Activated CD8-positive, alpha-beta memory T cell treated with anti-CD3 and anti-CD28 coated beads for 36 hours (primary cell): ENCODE measurements around the gene ZNF70. TPM values are rescaled to one million over a fixed set of nuclear protein-coding genes. Genes with fewer than 3 reads are reported as not detected.

Source experiments
- CTCF ChIA-PET: fragments of 350-600 bp; sonication (Branson Sonifier 250); formaldehyde crosslinking; loops from one replicate; lab custom pipeline; 2021; ENCODE audit warnings: antibody characterized with exemption; lab: Charles Lee
- POLR2A ChIA-PET: fragments of 350-600 bp; sonication (Branson Sonifier 250); formaldehyde crosslinking; loops from one replicate; lab custom pipeline; 2021; ENCODE audit warnings: antibody characterized with exemption; lab: Charles Lee
- total RNA-seq, 2 experiments: library from RNA; stranded (reverse); gene quantifications; one replicate each; pipeline ENCODE4 v1.2.3, GENCODE V29; 2021

The ZNF70 gene
- total RNA-seq, 2 experiments from 2014 or later: 3.4 to 3.5 TPM

DNA sequence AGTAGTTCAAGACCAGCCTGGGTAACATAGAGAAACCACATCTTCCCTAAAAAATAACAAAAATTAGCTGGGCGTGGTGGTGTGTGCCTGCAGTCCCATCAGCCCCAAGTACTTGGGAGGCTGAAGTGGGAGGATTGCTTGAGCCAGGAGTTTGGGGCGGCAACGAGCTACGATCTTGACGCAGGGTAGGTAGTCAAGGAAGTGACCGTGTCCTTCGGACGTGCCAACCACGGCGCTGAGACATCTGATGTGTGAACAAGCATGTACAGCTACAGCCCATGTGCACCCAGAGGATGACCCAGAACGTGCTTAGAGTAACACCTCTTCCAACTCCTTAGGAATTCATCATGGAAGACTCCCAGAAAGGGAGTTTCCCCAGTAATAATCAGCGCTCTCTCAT lies 38.7 kb downstream of the ZNF70 start:
- ChIA-PET CTCF (interaction anchor here (1.2 kb wide), 1 partner anchor 38 kb away, joined by 3 read pairs; the partner anchor contains the start of gene ZNF70), POLR2A (no interaction called here)

DNA sequence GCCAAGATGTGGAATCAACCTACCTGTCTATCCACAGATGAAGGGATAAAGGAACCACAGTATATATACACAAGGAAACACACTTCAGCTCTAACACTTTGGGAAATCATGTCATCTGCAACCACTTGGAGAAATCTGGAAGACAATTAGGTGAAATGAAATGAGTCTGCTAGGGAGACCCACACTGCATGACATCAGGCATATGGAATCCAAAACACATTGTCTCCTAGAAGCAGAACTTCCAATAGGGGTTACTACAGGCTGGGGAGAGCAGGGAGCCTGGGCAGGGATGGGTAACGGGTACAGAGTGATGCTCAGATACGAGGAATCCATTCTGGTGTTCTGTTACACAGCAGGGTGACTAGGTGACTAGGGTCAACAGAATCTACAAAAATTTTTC lies 41.8 kb downstream of the ZNF70 start:
- CTCF ChIA-PET: no interaction called here
- POLR2A ChIA-PET: interaction anchor here (1.0 kb wide), 1 partner anchor 8 kb away, joined by 4 read pairs; no protein-coding TSS in a partner anchor

DNA sequence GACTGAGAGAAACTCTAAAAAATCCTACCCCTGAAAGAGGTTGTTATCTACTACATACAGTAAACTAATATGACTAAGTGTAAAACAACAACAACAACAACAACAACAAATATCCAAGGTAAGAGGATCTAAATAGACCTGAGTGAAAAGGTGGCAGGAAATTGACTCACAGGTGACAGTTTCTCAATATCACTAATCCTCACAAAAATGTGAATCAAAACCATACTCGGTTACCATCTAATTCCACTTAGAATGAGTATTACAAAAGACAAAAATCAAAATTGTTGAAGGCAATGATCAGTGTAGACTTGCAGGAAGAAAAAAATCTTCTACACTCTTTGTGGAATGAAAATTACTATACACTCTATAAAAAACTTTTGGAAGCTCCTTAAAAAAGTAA lies 42.6 kb downstream of the ZNF70 start:
- POLR2A ChIA-PET: interaction anchor here (1.0 kb wide), 1 partner anchor 9 kb away, joined by 4 read pairs; no protein-coding TSS in a partner anchor
- CTCF ChIA-PET: no interaction called here

DNA sequence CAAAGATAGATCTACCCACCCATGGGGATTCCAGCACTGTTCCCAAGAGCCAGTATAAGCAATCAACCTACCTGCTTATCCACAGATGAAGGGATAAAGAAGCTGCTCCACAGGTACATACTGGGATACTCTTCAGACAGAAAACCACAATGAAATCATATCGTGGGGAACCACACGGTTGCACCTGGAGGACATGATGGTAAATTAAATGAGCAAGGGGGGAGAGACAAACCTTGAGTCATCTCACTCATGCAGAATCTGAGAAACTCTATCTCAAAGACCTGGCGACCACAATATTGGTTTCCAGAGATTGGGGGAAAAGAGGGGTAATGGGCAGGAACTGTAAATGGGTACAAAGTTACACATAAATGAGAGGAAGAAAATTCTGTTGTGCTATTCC lies 45.6 kb downstream of the ZNF70 start:
- POLR2A ChIA-PET: no interaction called here

DNA sequence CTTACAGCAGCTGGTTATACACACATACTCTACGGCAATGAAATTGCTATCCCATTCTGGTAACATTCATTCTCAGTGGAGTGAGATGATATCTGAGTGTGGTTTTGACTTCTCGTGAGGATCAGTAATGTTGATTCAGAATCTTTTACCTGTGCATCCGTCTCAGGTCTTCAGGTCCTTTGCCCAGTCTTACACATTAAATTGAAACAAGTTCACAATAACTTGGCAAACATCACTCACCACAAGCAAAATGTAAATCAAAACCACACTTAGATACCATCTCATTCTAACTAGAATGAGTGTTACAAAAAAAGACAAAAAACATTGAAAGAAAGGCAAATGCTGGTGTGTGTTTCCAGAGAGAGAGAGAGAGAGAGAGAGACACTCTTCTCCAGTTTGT lies 46.1 kb downstream of the ZNF70 start:
- ChIA-PET POLR2A (no interaction called here), CTCF (no interaction called here)

More for the DNA sequence above, 45.6 kb downstream of the ZNF70 start:
- CTCF ChIA-PET: no interaction called here

DNA sequence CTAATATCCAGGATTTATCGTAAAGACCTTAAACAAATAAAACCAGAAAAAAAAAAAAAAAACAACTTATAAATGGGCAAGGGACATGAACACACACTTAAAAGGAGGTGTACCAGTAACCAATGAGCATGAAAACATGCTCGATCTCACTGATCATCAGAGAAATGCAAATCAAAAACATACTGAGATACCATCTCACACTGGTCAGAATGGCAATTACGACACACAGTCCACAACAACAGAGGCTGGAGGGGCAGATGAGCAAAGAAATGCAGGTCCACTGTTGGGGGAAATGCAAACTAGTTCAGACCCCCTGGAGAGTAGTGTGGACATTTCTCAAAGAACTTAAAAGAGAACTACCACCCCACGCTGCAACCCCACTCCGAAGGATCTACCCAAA lies 46.9 kb downstream of the ZNF70 start:
- POLR2A ChIA-PET: no interaction called here

DNA sequence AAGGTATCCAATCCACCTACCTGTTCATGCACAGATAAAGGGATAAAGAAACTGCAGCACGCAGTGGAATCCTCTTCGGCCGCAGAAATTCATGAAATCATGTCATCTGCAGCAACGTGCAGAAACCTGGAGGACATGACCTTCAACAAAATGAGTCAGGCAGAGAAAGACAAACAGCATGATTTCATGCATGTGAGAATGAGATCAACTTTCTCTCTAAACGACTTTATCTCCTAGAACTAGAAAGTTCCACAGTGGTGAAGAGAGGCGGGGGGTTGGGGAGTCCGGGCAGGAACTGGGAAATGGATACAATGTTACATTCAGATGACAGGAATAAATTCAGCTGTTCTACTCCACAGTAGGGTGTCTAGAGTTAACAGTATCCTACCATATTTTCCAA lies 50.2 kb downstream of the ZNF70 start:
- CTCF ChIA-PET: no interaction called here

More for the DNA sequence above, 46.9 kb downstream of the ZNF70 start:
- CTCF ChIA-PET: interaction anchor here (0.6 kb wide), 1 partner anchor 30 kb away, joined by 3 read pairs; no protein-coding TSS in a partner anchor

DNA sequence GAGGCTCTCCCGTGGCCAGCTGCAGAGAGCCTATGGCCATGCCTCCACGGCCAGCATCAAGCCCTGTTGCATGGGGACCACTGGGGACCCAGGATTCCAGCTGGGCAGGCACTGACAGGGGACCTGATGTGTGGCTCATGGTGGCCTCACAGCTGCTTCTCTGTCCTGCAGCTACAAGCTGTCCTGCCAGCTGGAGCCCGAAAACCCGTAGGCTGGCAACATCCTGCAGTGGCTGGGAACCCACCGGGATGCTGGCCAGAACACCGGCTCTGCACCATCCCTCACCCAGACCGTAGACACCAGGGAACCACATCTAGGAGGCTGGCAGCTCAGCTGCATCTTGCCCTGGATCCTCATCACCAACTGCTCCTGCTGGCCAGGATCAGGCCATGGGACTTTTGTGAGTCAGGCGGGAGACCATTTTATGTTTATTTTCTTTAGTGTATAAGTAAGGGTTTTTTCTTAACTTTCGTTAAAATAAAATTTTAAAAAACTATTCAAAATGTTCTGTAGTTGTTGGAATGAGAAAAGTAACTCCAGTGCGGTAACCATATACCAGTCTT lies 52.2 kb downstream of the ZNF70 start:
- CTCF ChIA-PET: no interaction called here
- POLR2A ChIA-PET: no interaction called here

More for the DNA sequence above, 50.2 kb downstream of the ZNF70 start:
- POLR2A ChIA-PET: no interaction called here

DNA sequence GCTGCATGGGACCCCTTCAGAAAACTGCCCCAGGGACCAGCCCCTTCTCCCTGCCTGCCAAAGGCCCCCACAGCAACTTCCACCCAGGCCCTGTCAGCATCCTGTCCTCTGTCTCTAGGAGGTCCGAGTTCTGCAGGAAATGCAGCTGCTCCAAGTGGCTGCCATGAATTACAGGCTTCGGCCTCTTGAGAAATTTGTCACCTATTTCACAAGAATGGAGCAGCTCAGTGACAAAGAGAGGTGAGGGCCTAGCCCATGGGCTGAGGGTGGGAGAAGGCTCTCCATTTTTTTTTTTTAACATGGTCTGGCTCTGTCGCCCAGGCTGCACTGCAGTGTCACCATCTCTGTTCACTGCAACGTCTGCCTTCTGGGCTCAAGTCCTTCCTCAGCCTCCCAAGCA lies 52.8 kb downstream of the ZNF70 start:
- POLR2A ChIA-PET: no interaction called here
- CTCF ChIA-PET: no interaction called here

DNA sequence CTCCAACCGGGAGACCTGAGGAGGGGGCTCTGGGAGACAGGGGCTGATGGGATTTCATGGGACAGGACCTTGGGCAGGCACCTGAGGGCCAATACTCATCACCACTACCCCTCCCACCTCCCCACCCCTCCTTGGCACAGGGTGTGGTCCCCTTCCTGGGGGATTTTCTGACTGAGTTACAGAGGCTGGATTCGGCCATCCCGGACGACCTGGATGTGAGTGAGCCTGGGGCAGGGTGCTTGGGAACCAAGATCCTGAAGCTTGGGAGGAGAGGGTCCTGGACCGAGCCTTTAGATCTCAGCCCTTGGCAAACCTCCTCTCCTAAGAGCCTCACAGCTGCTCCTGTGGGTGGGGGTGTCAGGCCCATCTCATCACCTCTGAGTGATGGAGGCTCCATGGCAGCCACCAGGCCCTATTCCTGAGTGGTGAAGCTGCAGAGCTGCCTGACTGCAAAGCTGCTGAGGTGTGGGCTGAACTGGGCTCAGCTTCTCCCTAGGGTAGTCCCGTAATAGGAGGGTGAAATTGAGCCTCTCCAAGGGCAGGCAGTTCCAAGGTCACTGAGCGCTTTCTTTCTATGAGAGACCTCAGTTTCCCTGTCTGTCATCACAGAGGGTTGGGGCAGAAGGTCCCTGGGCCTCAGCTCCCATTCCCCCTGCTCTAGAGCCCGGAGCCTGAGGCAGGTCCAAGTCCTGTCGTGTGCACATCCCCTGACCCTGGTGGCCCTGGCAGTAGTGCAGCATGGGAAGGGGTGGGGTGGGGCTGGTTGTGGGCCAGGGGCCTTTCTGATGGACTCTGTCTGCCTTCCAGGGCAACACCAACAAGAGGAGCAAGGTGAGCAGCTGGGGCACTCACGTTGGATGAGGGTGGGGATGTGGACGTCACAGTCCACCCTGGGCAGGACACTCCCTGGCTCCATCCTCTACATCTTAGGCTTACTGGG lies 53.6 kb downstream of the ZNF70 start:
- ChIA-PET POLR2A (interaction anchor here (0.9 to 2.2 kb wide), 3 partner anchors 54 to 160 kb away, joined by 4 to 6 read pairs (median 5); partner anchors contain the start of genes SLC2A11 and ZNF70), CTCF (interaction anchor here (0.6 to 1.0 kb wide), 5 partner anchors 19 to 164 kb away, joined by 3 read pairs; partner anchors contain the start of gene SLC2A11)

DNA sequence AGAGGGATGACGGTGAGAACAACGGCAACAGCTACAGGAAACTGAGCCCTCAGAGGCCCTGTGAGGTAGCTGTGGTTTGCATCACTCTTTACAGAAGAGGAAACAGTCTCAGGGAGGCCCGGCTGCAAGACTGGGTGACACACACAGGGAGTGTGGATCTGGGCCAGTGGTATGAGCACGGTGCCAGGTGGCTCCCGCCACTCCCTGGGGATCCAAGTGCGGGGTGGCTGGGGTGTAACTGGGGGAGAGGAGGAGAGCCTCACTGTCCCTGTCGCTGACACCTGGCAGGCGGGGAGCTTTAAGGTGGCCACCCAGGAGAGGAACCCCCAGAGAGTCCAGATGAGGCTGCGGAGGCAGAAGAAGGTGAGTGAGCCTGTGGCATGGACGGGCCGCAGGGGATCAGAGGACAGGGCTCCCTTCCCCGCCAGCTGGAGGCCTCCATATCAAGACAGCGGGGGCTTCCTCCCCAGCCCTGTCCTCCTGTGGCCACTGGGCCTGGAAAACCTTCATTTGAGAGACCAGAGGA lies 54.5 kb downstream of the ZNF70 start:
- ChIA-PET CTCF (interaction anchor here (0.6 to 1.0 kb wide), 4 partner anchors 23 to 165 kb away, joined by 3 read pairs; no protein-coding TSS in a partner anchor), POLR2A (interaction anchor here (0.6 to 2.2 kb wide), 6 partner anchors 21 to 161 kb away, joined by 3 to 13 read pairs (median 4); partner anchors contain the start of genes CHCHD10, SLC2A11 and ZNF70)

DNA sequence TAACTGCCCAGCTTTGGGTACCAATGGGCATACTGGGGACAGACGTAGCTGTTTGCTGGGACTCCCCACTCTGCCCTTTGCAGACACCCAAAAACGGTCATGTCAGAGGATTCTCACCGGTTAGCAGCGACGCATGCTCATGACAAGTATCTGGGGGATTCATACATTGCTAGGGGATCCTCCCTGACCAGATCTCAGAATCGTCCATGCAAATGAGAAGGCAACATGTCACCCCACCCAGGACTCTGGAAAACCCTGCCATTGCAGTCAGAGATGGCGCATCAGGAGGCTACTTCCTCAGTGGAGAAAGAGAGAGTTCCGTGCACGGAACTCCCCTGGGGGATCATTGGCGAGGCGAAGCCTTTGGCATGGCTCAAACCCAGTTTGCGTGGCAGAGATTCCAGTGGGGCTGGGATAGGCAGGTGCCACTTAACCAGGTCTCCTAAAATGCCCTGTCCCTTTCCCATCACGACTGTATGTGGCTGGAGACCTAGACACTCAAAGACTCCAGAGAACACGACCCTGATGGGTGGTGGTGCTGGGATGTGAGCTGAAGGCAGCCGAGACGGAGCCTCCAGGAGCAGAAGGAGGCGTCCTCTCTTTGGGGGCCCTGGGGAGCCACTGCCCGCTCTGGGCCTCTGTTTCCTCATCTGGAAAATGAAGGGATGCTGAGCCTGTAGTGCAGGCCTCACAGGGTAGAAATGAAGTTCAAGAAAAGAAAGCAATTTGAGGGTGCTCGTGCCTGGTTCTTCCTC lies 55.2 kb downstream of the ZNF70 start:
- CTCF ChIA-PET: interaction anchor here (0.8 kb wide), 1 partner anchor 75 kb away, joined by 3 read pairs; no protein-coding TSS in a partner anchor
- POLR2A ChIA-PET: interaction anchor here (0.6 to 2.2 kb wide), 5 partner anchors 21 to 72 kb away, joined by 3 to 13 read pairs (median 5); partner anchors contain the start of genes CHCHD10 and ZNF70

DNA sequence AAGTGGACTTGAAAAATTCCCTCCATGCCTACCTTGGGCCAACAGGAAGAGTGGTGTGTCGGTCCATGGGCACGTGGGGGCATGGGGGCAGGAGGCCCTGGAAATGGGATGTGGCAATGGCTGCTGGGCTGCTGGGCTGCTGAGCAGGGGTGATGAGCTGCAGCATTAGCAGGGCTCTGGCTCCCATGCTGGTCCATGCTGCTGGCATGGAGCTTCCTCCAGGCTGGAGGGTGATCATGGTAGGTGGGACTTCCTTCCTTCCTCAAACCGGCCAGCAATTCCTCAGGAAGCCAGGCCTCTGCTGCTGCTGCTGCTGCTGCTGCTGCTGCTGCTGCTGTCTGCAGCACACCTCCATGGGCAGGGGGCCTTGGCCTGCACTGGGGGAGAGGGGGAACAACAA lies 55.8 kb downstream of the ZNF70 start:
- POLR2A ChIA-PET: no interaction called here
- CTCF ChIA-PET: no interaction called here

DNA sequence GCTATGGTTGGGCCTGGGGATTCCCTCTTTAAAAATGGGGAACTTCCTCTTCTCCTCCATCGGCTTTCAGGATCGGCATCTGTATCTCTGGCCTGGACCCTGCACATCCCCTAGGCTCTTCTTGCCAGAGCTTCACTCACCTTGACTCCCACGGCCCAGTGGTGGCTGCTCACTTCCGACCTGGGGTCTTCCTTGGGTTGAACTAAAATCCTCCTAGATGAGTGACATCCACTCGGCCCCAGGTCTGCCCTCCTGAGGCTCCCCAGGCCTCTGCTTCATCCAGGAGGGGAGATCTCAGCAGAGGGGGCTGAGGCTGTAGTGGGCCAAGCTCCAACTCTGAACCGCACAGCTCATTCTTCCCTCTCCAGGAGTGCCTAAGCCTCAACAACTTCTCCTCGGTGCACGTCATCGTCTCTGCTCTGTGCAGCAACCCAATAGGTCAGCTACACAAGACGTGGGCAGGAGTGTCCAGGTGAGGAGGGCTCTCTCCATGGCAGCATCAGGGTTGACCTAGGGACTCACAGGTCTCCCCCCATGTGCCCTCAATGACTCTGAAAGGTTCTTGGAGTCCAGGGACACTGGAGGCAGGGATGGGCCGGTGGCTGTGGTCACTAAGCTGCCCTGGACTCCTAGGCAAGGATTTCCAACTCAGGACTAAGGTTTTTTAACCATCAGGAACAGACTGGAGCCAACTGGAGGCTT lies 56.8 kb downstream of the ZNF70 start:
- ChIA-PET POLR2A (interaction anchor here (1.2 kb wide), 1 partner anchor 163 kb away, joined by 5 read pairs; the partner anchor contains the start of gene SLC2A11), CTCF (no interaction called here)

DNA sequence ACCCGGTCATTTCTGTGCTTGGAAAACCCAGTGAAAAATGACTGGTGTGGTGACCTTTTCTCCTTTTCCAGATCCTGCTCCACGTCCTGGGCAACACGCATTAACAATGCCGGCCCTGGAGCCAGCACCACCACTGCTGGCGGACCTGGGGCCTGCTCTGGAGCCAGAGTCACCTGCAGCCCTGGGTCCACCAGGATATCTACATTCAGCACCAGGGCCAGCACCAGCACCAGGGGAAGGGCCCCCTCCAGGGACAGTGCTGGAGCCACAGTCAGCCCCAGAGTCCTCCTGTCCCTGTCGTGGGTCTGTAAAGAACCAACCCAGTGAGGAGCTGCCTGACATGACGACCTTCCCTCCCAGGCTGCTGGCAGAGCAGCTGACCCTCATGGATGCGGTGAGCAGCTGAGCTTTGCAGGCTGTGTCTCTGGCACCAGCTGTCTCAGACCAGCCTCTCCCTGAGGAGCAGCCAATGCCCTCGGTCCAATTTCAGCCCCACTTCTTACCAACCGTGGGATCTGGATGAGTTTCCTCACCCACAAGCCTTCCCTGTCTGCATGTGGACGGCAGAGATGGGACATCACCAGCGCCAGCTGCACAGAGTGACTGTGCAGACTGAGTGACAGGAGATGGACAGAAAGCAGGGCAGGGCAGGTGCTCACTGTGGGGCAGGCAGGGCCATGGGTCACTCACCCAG lies 58.2 kb downstream of the ZNF70 start:
- CTCF ChIA-PET: no interaction called here
- POLR2A ChIA-PET: interaction anchor here (1.2 kb wide), 1 partner anchor 165 kb away, joined by 5 read pairs; the partner anchor contains the start of gene SLC2A11

DNA sequence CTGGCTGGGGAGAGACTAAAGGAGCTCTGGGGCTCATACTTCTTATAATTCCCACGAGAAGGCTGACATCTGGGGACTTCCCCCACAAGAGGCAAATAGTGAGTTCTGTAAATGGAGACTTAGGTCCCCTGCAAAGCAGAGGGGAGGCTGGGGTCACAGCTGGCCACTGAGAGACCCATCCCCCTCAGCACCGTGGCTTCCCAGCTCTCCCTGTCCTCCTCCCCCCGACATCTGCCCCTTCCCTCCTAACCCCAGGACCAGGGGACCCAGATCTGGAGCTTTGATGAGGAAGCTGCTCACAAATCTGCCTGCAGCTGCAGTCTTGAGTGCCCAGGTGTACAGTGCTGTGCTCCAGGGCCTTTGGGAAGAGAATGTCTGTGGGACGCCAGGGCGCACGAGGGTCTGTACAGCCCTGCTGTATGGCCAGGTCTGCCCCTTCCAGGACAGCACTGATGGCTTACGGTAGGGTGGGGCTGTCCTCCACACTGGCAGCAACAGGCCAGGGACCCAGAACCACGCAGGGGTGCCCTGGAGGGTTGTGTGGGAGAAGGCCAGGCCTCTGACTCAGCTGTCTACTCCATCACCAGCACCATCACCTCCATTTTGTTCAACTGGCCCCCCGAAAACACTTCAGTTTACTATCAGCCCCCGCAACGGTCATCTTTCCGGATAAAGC lies 59.0 kb downstream of the ZNF70 start:
- ChIA-PET POLR2A (no interaction called here), CTCF (no interaction called here)

DNA sequence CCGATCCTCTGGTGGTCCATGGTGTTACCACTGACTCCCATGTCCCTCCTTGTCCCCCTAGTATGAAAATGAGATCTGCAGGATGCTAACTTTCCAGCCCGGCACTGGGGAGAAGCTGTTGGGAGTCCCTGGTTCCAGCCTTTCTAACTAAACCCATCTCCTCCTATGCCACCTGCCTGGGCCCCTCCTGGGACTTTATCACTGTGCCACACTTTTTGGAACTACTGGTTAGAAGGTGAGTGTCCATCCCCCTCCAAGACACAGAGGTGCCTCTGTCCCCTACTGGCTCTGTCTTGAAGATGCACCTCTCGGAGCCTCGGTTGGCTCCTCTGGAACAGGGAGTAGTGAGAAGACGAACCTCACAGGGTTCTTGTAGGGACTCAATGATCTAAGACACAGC lies 60.2 kb downstream of the ZNF70 start, which contains the start of gene RGL4:
RGL4 (plus strand) TSS at position 301 of the 400 bp plus-strand sequence. CDS start 1,018 bp downstream, outside the sequence.
- POLR2A ChIA-PET: no interaction called here
- CTCF ChIA-PET: interaction anchor here (0.6 kb wide), 1 partner anchor 114 kb away, joined by 3 read pairs; no protein-coding TSS in a partner anchor
